Fibroblast of the conjunctiva (primary cell): ENCODE results near the gene PKHD1.
A peak's percentile ranks its signal among the peaks of the same experiment; 100 is the strongest.
"Not testable (repeated sequence)": the region's sequence is repeated elsewhere in the genome, so short reads cannot be mapped to it uniquely, and the experiment has no call there.

Experiments used
- DNase-seq: peaks from one replicate; pipeline ENCODE4 v3.0.0-alpha.2; 2010; ENCODE audit warnings: low read depth

PKHD1 gene

DNA sequence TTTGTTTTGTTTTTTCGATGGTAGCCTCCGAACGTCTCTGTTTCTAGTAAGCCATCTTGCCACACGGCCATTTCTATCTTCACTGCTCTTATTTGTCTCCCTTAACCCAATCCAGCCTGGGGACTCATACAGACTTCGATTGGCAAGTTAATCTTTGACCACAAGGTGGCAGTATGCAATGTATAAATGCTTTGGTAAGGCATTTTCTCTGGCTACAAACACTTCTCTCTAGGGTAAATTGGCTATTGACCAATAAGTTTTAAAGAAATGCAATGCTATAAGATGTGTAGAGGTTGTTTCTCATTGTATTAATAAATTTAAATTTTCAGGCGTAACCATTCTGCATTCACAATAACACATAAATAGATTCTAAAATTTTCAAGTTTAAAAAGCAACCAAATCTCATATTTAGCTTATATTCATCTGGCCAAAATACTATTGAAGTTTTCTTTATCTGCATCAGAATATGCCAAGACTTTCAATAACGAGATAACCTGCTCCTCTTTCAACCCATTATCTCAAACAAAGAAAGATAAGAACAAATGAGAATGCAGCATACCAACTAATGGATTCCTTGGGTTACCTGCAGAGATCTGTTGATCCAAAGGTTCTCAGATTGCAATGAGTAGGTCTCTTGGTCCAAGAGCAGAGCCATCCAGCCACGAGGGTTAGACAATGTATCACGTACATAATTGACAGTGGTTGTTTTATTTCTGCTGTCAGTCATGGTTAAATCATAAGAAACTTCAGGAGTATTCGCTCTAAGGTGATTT lies 231.9 kb downstream of the PKHD1 start:
- DNase-seq = peak; percentile 55

DNA sequence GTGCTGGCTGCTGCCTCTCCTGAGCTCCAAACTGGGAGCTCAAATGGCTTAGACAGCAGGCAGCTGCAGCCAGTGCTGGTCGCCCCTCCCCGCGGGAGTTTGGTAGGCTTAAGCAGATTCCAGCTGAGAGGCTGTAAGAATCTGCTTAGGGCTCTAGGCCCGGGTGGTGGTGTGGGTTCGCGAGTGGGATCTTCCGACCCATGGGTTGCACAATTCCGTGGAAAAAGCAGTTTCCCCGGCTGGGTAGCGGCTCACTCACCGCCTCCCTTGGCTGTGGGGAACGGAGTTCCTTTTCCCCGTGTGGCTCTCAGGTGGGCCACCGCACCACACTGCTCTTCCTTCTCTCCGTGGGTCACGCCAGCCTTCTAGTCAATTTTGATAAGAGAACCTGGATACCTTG lies 232.5 kb downstream of the PKHD1 start:
- DNase-seq = no peak

DNA sequence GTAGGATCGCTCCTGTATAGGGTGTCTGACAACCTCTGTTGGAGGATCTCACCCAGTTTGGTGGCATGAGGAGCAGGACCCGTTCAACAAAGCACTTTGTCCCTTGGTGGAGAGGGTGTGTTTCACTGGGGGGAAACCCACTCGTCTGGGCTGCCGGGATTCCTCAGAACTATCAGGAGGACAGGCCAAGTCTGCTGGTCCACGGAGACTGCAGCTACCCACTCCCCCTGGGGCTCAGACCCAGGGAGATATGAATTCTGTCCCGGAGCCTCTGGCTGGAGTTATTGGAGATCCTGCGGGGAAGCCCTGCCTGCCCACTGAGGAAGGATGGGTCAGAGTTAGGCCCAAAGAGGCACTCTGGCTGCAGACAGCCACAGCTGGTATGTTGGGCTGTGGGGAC lies 233.1 kb downstream of the PKHD1 start:
- DNase-seq = no peak

GRCh38 chr6:51853109-51853508 lies 234.3 kb downstream of the PKHD1 start:
- not testable (repeated sequence) for DNase-seq

GRCh38 chr6:51846531-51846930 lies 240.9 kb downstream of the PKHD1 start:
- DNase-seq = no peak

DNA sequence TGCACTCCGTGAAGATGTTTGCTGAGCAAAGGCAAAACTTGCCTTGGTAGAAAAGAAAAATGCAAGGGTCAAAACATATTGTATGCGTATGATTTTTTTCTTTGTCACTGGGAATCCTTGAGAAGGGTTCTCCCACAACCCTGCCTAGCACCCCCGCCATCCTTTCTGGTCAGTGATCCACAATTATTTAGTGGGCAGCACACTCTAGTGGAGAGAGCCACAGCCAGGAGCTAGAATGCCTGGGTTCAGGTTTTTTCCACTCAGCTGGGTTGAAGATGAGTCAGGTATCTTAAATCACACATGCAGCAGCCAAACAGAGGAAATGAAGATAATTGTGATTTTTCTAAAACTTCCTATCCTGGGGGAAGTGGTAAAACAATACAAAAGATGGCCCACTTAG lies 243.1 kb downstream of the PKHD1 start:
- DNase-seq = no peak

DNA sequence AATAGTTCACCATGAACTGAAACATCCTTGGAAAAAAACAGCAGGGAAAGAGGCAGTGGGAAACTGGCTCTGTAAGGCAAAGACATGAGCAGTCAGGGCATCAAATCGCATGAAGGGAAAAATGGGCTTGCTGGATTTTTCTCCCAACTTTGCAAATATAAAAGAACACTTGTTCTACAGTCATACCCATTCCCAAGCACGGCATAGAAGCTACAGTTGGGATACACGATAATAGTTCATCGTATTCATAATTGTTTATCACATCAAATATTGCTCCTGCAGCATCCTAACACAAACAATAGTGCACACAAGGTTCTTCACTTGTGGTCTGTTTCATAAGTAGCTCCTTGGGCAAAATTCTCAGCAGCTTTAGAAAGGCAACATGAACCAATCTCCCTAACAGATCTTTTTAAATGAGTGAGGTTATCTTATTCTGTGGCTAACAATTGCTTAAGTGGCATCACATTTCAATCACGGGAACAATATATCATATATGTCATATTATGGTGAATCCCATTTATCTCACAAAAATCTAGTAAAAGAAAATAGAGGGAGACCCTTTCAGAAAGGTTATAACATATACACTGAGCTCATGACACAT lies 243.9 kb downstream of the PKHD1 start:
- no peak for DNase-seq

DNA sequence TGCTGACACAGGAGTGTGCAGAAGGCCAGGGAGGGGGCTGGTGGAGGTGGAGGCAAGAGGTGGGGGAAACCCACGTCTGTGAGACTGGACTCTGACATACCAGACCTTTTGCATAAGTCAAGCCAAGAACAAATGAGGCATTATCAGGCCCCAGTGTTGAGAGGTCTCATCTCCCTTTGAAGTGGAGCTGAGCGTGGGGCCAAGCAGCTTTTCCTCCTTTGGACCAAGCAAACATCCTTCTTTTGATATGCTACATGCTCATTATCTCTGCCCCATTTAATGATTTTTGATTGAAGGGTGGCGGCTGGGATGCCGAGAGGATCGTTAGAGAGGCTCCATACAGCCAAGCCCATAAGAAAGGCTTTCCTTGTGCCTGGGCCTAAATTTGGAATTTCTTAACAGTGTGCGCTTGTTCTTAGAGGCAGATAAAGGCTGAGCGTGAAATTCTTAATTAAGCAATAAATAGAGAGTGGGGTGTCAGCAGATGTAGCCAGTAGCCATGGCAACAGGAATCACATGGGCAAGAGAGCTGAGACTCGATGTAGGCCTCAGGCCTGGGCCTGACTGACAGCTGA lies 244.5 kb downstream of the PKHD1 start:
- no peak for DNase-seq

DNA sequence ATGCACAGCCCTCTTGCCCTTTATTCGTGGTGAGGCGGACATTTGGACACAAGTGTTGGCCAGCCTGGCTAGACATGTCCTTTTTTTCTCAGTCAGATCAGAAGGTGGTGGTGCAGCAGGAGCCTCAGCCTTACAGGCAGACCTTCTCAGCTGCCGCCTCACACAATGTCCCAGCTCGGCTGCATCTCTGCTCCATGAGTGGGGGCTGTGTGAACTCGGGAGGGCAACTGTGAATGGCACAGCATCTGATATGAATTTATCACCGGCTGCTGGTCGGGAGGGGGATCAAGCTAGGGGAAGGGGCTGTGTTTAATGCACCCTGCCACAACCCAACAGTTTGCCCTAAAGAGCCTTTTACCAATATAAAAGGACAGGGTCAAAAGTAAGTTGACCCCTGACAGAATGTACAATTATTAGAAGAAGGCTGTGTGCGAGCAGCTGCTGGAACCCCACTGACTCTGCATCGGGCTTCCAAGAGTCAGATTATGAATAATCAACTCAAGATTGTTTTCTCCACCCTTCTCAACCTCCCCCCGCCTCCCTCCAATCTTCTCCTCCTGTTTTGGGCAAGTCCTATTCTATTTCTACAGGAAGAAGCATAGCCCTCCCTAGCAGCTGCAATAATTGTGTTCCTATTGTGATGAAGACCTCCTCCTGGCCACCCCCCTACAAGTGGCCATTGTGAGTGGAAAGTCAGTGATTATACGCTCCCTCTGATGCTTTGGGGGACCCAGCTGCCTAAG lies 245.2 kb downstream of the PKHD1 start:
- no peak for DNase-seq

GRCh38 chr6:51841626-51842025 lies 245.8 kb downstream of the PKHD1 start:
- no peak for DNase-seq

- DNase-seq = no peak
Measured at GRCh38 chr6:51839726-51840374, 247.6 kb downstream of the PKHD1 start.

GRCh38 chr6:51830666-51831065 lies 256.7 kb downstream of the PKHD1 start:
- DNase-seq = no peak

DNA sequence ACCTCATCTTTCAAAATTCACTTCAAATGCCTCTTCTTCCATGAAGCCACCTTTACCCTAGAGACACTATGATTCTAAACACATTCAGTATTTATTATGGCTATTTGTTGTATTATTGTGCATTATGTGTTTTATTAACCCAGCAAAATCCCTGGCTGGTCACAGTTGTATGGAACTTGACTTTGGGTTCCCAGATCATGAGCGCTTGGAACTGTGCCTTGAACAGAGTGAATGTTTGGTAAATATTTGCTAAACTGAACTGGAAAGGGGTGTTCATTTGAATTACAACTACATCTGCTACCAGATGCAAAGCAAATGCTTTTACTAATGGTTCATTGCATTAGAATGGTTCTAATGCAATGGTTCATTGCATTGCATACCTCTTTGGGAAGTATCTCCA lies 259.8 kb downstream of the PKHD1 start:
- no peak for DNase-seq

- no peak for DNase-seq
Measured at GRCh38 chr6:51824940-51825339, 262.5 kb downstream of the PKHD1 start.

- DNase-seq = no peak
Measured at GRCh38 chr6:51820555-51820954, 266.9 kb downstream of the PKHD1 start.

GRCh38 chr6:51818520-51819022 lies 268.8 kb downstream of the PKHD1 start:
- DNase-seq = no peak

GRCh38 chr6:51817832-51818231 lies 269.6 kb downstream of the PKHD1 start:
- DNase-seq = no peak

- DNase-seq = no peak
Measured at GRCh38 chr6:51814418-51814817, 273.0 kb downstream of the PKHD1 start.

DNA sequence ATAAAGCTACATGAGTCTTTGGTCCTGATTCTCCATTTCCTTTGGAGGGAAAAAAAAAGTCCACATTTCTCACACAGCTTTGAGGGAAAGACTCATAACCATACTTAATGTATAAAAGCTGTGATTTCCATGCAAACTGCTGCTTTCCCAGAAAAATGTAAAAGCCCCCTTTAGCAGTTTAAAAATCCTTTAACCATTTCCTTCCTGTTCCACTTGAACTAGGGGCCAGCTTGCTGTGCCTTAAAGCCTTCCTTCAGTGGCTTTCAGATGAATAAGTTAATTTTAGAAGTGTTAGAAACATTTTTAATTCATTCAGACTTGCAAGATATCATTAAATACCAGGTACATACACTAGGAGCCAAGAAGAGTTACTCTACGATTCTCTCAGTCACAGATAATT lies 273.5 kb downstream of the PKHD1 start:
- DNase-seq = no peak

- DNase-seq = no peak
Measured at GRCh38 chr6:51812231-51812630, 275.2 kb downstream of the PKHD1 start.

GRCh38 chr6:51805517-51805916 lies 281.9 kb downstream of the PKHD1 start:
- no peak for DNase-seq

DNA sequence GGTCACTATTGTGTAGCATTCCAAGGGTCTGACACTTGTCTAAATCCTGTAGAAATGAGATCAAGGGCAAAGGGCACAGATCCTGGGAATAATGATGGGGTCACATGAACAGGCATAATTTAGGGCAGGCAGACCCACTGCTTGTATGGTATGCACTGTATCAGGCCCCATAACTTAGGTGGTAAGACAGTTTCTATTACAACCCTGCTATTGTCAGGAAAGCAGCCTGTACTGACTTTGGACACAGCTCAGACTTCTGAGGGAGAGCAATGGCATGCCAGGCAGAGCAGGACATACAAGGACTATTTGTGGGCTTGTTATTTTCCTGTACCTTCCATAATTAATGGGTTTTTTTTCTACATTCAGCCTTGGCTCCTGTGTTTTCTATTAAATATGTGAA lies 286.8 kb downstream of the PKHD1 start:
- DNase-seq = no peak
